Measurements from ENCODE around the gene S100PBP. TPM values are rescaled to one million over a fixed set of nuclear protein-coding genes. Genes with fewer than 3 reads are reported as not detected.

S100PBP gene
- total and polyA plus RNA-seq, 2 of the 4 experiments (the other 2 are of a cell fraction): 13.9 to 20.3 TPM

DNA sequence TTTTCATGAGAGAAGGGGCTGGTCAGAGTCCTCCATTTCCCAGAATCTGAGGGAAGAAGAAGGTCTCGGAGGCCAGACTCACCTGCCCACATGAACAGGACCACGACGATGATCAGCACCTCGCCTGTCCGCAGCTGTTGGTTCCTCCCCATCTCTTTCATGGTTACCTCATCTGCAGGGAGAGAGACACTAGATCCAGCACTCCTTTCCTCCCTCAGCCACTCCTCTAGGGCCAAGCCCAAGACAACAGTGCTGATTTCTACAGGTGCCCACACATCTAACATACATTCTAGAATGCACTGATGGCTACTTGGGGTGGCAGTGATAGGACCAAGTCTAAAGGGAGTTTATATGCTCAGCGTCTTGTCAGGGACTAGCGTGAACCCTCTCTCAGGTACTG is 50.2 kb downstream of the S100PBP start:
- no peak overlapping the region for H2AK9ac ChIP-seq (replicated peaks; ENCODE audit: low read depth, low read length, poor library complexity)
- no peak overlapping the region for H3K9ac ChIP-seq (ENCODE audit: low read depth, low read length)
- no peak overlapping the region for H3K23ac ChIP-seq (ENCODE audit: low read depth, low read length)
- dilution Hi-C loops (cut with HindIII; ENCODE audit: low sequenced_read_pairs, unreplicated experiment) (no loop called here), intact Hi-C loops (cut with micrococcal nuclease) (no loop called here), in situ Hi-C loops (cut with MboI; ENCODE audit: low sequenced_read_pairs) (no loop called here)
- peaks cover 9% of the 10 kb centered on the region for H4K20me1 ChIP-seq (ENCODE audit: insufficient read depth, low read length)
- no peaks in the 10 kb centered on the region for H3K79me1 ChIP-seq (ENCODE audit: low read depth in 1 of 2, low read length in 2 of 2)
- H3K4me3 ChIP-seq (ENCODE audit: insufficient read depth, low read depth, low read length): no peak overlapping the region
- no peak overlapping the region for H4K5ac ChIP-seq (ENCODE audit: low read depth, low read length)
- POLR2A ChIA-PET (ENCODE audit: unreplicated experiment): no interaction called here
- no peak overlapping the region for H3K18ac ChIP-seq (ENCODE audit: low read depth, low read length)
- WGBS, 2 experiments (ENCODE audit: extremely low coverage in 2 of 2, insufficient read length in 1 of 2): no CpG with 5 or more reads among the region's 7 CpGs
- H2BK20ac ChIP-seq (ENCODE audit: low read depth, low read length): no peak overlapping the region
- no peak overlapping the region for H4K91ac ChIP-seq (ENCODE audit: insufficient read depth, low read depth, low read length)
- H3K9me1 ChIP-seq (ENCODE audit: insufficient read depth, low read length): no peaks in the 10 kb centered on the region
- no peak for ATAC-seq (ENCODE audit: low read depth)
- no peak overlapping the region for H2BK5ac ChIP-seq (ENCODE audit: low read depth, low read length, poor library complexity, severe bottlenecking)
- peaks cover 15% of the 10 kb centered on the region for H3K27me3 ChIP-seq (ENCODE audit: control insufficient read depth, insufficient read depth, low read length)
- no TSS peak for BruUV-seq (replicated peaks)
- H3K4me1 ChIP-seq (ENCODE audit: control insufficient read depth, insufficient read depth, low read length): peaks cover 4% of the 10 kb centered on the region; the same call in 1 of the 2 replicates
- TF ChIP-seq RFX5 (IDR thresholded peaks at IDR 0.05; ENCODE audit: low read depth, low read length) (no peak), CEBPB (IDR thresholded peaks at IDR 0.05; ENCODE audit: low read depth, low read length) (no peak), RAD21 (IDR thresholded peaks at IDR 0.05; ENCODE audit: low read length) (no peak), RCOR1 (IDR thresholded peaks at IDR 0.05; ENCODE audit: insufficient replicate concordance, low read length) (no peak), SMC3 (IDR thresholded peaks at IDR 0.05; ENCODE audit: low read depth, low read length) (no peak), NFE2L2 (IDR thresholded peaks at IDR 0.05; ENCODE audit: low read depth, low read length) (no peak), MXI1 (IDR thresholded peaks at IDR 0.05; ENCODE audit: borderline replicate concordance, low read depth, low read length) (no peak), POLR2A (IDR thresholded peaks at IDR 0.05; ENCODE audit: low read depth, low read length) (no peak), BHLHE40 (IDR thresholded peaks at IDR 0.05; ENCODE audit: low read depth, low read length) (no peak), FOS (IDR thresholded peaks at IDR 0.05; ENCODE audit: low read depth, low read length) (no peak), MAZ (IDR thresholded peaks at IDR 0.05; ENCODE audit: borderline replicate concordance, low read depth, low read length) (no peak), CHD1 (IDR thresholded peaks at IDR 0.05; ENCODE audit: low read depth, low read length) (no peak), MAFK (IDR thresholded peaks at IDR 0.05; ENCODE audit: low read depth, low read length) (no peak)
- TF ChIP-seq, protein P1, sequence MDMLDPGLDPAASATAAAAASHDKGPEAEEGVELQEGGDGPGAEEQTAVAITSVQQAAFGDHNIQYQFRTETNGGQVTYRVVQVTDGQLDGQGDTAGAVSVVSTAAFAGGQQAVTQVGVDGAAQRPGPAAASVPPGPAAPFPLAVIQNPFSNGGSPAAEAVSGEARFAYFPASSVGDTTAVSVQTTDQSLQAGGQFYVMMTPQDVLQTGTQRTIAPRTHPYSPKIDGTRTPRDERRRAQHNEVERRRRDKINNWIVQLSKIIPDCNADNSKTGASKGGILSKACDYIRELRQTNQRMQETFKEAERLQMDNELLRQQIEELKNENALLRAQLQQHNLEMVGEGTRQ (IDR thresholded peaks at IDR 0.05; ENCODE audit: low read depth, low read length): no peak
- TF ChIP-seq, protein P2, sequence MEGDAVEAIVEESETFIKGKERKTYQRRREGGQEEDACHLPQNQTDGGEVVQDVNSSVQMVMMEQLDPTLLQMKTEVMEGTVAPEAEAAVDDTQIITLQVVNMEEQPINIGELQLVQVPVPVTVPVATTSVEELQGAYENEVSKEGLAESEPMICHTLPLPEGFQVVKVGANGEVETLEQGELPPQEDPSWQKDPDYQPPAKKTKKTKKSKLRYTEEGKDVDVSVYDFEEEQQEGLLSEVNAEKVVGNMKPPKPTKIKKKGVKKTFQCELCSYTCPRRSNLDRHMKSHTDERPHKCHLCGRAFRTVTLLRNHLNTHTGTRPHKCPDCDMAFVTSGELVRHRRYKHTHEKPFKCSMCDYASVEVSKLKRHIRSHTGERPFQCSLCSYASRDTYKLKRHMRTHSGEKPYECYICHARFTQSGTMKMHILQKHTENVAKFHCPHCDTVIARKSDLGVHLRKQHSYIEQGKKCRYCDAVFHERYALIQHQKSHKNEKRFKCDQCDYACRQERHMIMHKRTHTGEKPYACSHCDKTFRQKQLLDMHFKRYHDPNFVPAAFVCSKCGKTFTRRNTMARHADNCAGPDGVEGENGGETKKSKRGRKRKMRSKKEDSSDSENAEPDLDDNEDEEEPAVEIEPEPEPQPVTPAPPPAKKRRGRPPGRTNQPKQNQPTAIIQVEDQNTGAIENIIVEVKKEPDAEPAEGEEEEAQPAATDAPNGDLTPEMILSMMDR (conservative IDR thresholded peaks at IDR 0.05; ENCODE audit: low read depth, low read length): no peak
- TF ChIP-seq, protein P3, sequence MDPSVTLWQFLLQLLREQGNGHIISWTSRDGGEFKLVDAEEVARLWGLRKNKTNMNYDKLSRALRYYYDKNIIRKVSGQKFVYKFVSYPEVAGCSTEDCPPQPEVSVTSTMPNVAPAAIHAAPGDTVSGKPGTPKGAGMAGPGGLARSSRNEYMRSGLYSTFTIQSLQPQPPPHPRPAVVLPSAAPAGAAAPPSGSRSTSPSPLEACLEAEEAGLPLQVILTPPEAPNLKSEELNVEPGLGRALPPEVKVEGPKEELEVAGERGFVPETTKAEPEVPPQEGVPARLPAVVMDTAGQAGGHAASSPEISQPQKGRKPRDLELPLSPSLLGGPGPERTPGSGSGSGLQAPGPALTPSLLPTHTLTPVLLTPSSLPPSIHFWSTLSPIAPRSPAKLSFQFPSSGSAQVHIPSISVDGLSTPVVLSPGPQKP (IDR thresholded peaks at IDR 0.05; ENCODE audit: borderline replicate concordance, low read depth, low read length): no peak
- no peak overlapping the region for H2AFZ ChIP-seq (replicated peaks; ENCODE audit: low read length, poor library complexity)
- no peak overlapping the region for H2BK120ac ChIP-seq (ENCODE audit: low read depth, low read length)
- no peak overlapping the region for H3K4ac ChIP-seq (ENCODE audit: low read depth, low read length)
- H3K14ac ChIP-seq (replicated peaks; ENCODE audit: low read depth, low read length): no peak overlapping the region
- no peak overlapping the region for H3K4me2 ChIP-seq (ENCODE audit: low read depth, low read length)
- H3K56ac ChIP-seq (ENCODE audit: extremely low read depth, insufficient read depth, low read length): no peak overlapping the region
- no peak overlapping the region for H3K27ac ChIP-seq (ENCODE audit: insufficient read depth, low read length)
- no peak overlapping the region for H4K8ac ChIP-seq (ENCODE audit: low read depth in 2 of 2, low read length in 2 of 2)
- H3K36me3 ChIP-seq (ENCODE audit: control insufficient read depth, insufficient read depth, low read length): peaks cover 8% of the 10 kb centered on the region; the same call in 1 of the 2 replicates
- no peaks in the 10 kb centered on the region for H3K9me3 ChIP-seq (ENCODE audit: control insufficient read depth, insufficient read depth, low read length)
- no peak overlapping the region for H2BK15ac ChIP-seq (ENCODE audit: low read depth, low read length)
- H2AK5ac ChIP-seq (ENCODE audit: low read depth, low read length): no peak overlapping the region
- CTCF ChIA-PET: no interaction called here
- no peak for DNase-seq
